Activated CD8-positive, alpha-beta memory T cell treated with anti-CD3 and anti-CD28 coated beads, Interleukin-2, amount 50 U/mL, for 48 hours (primary cell): ENCODE measurements around the gene WDR11.
A peak's percentile ranks its signal among the peaks of the same experiment; 100 is the strongest.
"Not testable (repeated sequence)": the region's sequence is repeated elsewhere in the genome, so short reads cannot be mapped to it uniquely, and the experiment has no call there.

Source experiments
- DNase-seq: peaks from one replicate; pipeline ENCODE4 v3.0.0-alpha.2; 2020

Gene WDR11

DNA sequence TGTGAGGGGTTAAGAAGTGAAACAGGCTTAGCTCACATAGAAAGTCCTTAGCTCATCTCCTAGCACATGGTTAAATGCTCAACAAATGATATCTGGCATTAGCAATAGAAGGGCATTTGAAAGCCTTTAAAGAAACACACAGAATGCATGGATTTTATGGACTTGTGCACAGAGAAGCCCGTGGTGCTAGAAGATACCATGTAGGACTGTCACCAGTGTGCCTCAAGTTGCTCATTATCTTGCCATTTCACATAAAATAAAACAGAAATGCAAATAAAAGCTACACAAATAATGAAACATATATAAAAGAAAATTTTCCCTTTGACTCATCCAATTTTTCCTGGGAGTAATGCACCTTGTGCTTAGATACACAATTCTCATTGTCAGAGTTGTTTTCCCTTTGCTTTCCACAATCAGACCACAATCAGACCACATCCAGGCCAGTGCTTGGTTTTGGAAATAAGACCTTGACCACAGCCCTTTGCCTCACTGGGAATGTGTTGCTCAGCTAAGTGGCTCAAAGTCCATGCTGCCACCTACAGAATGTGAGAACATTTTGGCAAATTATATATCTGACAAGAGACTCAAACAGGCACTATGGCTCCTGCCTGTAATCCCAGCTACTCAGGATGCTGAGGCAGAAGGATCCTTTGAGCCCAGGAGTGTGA lies 9.5 kb upstream of the WDR11 start:
- DNase-seq = no peak

DNA sequence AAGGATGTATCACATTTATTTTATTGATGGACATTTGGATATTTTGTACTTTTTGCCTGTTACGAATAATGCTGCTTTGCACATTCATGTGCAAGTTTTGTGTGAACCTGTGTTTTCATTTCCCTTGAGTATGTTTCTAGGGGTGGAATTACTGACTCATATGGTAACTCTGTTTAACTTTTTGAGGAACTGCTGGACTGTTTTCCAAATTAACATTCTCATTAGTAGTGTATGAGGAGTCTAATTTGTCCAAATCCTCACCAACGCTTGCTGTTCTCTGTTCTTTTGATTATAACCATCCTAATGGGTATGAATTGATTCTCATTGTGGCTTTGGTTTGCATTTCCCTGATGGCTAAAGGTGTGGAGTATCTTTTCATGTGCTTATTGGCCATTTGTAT lies 3.2 kb downstream of the WDR11 start:
- DNase-seq = no peak

DNA sequence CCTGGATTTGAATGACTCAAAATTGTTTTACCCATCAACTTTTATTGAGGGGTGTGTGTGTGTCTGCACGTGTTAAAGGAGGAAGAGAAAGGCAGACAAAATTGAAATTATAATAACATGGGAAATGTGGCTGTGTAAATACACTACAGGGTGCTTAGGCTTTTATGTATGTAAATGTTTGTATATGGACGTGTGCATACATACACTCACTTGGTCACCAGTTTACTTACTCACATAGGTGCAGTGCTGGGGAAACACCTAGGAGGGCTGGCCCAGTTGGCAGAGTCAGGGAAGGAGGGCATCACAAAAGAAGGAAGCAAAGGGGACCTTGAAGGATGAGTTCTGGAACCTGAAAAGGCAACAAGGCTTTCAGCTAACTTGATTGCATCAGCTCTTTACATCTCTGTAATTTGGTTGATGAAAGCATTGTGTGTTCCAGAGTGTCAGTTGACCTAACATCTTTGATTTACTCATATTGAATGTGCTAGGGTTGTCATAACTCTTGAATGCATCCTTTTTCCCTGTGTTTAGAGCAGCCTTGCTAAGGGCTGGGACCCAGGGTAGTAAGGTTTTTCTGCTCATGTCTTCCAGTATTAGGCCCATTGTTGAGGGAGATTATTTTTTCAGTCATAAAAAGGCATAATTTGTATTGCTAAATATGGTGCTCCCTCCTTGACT lies 10.2 kb downstream of the WDR11 start:
- no peak for DNase-seq

DNA sequence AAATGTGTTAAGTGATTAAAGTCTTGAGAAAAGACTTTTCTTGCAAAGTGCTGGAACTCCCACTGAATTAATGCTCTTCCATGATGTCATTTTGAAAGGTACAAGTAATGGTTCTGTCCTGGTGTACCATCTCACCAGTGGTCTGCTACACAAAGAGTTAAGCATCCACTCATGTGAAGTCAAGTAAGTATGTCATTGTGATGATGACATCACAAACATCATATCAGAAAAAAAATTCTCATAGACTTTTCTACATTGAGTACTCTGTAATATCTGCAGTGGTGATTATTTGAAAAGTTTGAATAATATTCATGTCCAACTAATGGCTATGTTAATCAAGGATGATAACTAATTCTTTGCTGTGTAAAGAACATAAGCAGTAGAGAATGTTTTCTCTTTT lies 22.6 kb downstream of the WDR11 start:
- DNase-seq = no peak

DNA sequence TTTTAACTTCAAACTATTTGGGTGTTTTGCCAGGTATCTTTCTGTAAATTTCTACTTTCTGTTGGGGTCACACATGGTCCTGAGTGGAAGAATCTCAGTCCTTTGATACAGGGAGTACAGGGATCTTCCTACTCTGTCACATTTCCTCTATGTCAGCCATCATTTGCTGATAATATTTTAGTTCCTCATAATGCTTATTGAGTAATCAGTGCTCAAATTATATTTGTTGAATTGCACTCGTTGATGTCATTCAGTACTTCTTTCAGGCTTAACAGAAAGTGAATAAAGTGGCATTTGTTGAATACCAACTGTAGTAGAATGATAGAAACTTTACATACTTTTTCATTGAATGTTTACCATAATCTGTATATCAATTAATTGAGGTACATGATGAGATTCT lies 31.9 kb downstream of the WDR11 start:
- no peak for DNase-seq

DNA sequence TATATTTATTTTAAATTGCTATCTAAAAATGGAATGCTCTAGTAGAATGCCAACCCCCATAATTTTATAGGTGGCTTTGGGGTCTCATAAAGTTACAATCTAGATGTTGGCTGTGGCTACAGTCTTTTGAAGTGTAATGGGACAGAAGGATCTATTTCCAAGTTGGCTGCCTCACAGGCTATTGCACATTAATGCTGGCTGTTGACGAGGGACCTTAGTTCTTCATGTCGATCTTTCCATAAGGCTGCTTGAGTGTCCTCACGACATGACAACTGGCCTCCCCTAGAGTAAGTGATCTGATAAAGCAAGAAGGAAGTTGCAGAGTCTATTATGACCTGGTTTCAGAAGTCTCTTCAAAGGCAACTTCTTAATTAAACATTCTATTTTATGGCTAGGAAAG lies 36.3 kb downstream of the WDR11 start:
- no peak for DNase-seq

DNA sequence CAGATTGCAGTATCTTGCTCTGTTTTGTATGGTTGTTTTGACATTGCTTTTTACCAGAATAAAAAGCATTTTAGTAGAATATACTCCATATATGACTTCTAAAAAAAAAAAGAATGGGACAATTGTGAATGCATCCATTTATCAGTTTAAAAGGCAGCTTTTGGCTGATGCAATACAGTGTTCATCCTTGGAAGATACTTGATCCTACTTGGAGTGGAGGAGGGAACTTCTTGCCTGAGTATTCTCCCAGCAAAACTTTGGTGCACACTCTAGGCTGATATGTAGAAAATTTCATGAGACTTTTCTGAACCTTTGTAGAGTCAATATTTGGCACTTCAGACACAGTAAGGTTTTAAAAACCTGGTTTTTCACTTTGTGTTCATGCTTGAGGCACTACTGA lies 40.2 kb downstream of the WDR11 start:
- no peak for DNase-seq

DNA sequence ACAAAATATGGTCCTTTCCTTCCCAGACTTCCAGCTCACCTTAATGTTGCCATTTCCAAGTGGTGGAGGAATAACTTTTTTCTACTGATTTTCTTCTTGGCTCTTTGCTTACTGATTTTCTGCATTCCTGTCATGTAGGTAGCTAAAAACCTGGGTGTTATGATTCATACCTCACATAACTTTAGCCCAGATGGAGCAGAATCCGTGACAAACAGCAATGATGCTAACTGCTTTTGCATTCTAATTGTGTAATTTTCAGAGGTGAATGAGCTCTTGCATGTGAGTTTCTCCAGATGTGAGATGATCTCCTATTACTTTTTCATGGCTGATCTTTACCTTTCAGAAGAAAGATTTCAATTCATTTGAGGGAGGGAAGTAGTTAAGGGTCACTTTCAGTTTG lies 43.4 kb downstream of the WDR11 start:
- DNase-seq = no peak

DNA sequence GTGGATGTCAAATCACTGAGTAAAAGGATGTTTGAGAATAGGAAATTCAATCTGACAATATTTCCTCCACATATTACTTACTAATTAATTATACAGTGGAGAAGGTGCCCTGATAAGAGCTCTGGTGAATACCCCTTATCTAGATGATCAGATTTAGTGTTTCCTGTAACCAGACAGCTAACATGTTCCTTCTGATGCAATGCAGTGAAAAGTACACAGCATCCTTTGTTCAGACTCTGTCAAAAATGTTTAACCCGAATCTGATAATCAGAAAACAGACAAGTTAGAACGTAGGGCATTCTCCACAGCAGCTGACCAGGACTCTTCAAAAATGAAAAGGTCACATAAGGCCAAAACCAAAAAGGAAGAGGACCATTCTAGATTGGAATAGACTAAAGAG lies 46.2 kb downstream of the WDR11 start:
- no peak for DNase-seq

DNA sequence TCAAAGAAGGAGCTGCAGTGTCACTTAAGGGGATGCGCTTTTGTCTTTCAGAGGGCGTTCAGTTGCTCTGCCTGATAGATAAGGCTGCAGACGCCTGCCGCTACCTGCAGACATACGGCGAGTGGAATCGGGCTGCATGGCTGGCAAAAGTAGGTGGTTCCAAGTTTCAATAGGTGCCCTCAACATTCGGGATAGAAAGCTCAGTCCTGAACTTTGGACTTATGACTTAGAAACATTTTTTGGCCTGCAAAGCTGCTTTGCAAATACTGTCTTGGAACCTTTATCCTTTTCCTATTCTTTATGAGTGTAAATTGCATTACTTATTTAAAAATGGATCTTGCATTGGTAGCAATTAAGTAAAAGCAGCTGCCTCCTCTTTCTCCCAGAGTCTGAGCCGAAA lies 54.1 kb downstream of the WDR11 start:
- DNase-seq = no peak

DNA sequence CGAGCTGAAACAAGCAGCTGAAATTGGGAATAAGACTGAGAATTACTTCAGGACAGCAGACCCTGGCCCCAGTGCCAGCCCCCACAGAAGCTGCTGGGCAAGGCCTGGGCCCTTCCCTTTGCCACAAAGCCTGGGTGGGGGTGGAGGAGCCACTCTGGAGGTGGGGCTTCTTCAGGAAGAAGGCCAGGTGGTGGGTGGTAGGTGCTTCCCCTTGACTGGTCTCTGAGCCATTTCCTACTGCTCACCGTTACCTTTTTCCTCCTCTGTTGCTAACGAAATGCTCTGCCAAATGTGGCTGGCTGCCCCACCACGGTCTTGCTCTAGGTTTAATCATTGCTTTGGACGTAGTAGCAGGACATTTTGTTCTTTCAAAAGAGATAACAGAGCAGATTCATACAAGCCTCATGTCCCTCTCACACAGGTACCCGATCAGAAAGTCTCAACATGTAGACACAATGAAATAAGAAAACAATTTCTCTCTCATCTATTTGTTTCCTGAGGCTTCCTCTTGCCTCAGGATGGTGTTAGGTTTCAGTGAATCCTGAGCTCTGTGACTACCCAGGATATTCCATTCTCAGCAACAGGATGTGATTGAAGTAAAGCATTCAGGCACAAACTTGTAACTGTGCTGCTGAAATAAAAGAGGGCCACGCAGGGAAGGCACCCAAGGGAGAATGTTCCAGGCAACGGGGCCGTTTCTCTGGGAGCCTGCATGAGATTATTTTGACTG lies 66.5 kb downstream of the WDR11 start:
- DNase-seq = no peak

DNA sequence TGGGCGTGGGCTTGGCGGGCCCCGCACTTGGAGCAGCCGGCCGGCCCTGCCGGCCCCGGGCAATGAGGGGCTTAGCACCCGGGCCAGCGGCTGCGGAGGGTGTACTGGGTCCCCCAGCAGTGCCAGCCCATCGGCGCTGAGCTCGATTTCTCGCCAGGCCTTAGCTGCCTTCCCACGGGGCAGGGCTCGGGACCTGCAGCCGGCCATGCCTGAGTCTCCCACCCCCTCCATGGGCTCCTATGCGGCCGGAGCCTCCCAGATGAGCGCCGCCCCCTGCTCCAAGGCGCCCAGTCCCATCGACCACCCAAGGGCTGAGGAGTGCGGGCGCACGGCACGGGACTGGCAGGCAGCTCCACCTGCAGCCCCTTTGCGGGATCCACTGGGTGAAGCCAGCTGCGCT lies 72.7 kb downstream of the WDR11 start:
- DNase-seq = not testable (repeated sequence)

DNA sequence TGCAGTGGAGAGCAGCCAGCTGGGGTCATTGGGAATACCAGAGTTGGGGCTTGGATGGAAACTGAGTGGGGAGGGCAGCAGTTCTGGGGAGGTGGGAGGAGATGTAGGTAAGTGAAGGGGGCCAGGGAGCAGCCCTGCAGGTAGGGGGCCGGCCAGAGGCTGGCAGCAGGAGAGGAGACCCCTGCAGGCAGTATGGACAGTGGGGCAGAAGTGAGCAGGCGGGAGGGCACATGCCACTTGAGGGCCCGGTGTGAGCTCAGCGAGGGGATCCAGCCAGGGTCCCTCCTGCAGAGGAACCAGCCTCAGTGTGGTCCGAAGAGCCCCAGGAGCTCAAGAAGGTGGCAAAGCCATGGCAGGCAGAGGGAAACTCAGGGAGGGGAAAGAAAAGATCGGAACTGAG lies 75.4 kb downstream of the WDR11 start:
- DNase-seq = no peak

DNA sequence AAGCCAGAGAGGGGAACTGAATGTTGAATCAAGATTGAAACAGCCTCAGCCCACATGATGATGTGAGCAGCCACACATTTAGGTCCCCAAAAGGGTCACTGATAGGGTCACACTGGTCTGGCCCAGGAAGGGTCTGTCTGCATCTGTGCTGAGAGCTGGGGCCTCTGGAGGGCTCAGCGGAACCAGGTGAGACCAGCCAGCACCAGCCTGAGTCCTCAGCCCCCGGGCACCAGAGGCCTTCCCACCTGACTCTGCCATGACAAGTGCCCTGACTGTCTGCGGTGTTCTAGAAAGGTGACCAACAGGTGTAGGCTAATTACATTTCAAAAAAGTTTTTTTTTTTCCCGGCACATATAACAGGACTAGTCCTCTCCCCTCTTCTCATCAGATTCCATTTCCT lies 76.2 kb downstream of the WDR11 start:
- no peak for DNase-seq

DNA sequence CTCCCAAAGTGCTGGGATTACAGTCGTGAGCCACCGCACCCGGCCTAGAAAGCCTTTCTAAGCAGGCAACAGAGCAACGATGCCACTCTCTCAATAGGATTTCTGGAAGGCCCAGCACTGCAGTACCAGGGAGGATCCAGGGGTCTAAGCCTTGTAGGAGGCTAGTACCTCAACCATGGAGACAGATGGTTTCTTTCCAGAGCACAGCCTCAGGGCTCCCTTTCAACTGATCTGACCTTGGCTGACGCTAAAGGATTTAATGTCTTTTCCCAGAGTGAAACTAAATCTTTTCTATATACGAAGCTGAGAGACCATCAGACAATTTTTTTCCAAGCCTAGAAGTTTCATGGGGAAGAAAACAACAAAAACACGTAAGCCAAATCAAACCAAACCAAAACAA lies 78.0 kb downstream of the WDR11 start:
- DNase-seq = no peak

DNA sequence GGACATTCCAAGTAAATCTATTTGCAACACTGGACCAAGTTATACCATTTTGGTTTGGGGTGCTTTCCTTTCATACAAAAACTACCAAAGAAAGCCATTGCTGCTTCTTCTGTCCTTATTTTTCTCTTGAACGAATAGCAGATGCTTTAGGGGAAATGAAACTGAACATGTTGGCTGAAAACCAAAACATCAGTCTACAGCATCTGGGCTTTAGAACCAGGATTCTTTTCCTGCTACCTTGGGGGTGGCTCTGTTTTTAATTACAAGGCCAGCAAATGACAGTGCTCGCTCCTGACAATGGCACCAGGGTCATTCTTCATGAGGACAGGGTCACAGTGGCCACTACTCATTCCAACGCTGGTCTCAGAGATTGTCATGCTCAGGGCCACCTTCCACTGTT lies 80.3 kb downstream of the WDR11 start:
- DNase-seq = no peak

DNA sequence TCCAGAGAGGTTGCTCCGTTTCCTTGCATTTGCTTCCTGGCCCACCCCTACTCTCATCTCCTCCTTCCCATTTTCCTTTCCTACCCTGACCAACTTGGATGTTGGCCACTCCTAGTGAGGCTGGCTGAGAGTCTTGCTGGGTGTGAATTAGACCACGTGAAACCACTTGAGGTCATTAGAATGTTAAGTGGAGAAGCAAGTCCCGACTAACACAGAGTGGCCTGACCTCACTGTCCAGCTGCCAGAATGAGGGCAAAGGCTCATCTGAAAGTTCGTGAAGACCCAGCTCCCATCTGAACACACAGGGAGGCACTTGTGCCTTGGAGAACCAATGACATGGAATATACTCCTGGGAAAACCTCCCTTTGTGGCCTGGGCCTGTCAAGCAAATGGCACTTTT lies 80.8 kb downstream of the WDR11 start:
- DNase-seq = no peak

DNA sequence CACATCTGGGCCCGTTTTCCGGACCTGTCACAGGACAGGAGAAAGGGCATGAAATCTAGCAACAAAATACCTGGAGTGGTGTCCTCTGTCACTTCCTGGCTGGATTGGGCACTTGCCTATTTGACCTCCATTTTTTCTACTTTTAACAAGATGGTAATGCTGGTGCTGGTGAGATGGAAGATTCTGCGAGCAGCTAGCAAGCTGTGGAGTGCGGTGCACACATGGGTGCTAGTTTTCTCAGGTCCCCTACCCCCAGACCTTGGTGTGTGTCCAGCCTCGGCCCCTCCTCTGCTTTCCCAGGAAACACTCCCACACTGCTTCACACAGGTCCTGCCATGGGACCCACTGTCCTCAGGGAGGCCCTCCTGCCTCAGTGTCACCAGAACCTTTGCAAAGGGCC lies 87.7 kb downstream of the WDR11 start:
- DNase-seq = no peak

DNA sequence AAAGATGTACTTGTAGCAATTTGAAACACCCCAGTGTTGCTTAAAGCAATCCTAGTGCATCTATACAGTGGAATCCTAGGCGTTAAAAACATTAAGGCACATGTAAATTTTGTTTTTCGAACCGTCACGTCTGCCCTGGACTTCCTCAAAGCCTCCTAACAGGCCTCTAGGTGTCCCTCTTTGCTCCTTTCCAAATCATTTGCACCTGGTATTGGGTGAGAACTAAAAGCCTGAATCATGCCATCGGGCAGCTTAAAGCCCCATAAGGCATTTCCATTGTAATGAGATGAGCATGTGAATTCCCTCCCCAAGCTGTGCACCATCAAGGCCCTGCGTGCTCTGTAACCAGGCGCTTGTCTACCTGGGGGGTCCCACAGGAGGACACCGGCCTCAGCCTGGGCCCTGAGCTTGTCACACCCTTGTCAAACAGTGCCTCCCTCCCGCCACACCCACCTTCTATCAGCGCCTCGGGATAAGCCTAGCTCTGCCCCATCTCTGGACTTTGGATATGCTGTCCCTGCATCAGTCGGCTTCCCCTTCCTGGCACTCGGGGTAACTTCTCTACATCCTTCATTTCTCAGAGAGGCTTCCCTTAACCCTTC lies 89.2 kb downstream of the WDR11 start:
- DNase-seq = no peak

DNA sequence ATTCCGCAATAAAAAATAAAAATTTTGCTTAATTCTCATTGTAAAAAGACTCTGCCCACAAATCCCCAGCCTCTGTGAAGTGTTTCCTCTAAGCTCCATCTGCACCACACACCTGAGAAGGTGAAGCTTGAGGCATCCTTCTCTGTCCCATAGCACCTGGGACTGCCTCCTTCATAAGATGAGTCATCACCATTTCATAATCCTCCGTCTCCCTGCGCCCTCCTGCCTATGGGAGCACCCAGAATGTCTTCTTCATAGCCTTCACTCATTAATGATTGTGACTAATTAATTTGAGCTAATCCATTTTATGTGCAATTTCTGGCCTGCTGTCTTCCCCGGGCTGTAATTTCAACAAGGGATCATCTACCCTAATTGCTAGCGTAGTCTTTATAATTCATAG lies 90.3 kb downstream of the WDR11 start:
- DNase-seq = no peak

DNA sequence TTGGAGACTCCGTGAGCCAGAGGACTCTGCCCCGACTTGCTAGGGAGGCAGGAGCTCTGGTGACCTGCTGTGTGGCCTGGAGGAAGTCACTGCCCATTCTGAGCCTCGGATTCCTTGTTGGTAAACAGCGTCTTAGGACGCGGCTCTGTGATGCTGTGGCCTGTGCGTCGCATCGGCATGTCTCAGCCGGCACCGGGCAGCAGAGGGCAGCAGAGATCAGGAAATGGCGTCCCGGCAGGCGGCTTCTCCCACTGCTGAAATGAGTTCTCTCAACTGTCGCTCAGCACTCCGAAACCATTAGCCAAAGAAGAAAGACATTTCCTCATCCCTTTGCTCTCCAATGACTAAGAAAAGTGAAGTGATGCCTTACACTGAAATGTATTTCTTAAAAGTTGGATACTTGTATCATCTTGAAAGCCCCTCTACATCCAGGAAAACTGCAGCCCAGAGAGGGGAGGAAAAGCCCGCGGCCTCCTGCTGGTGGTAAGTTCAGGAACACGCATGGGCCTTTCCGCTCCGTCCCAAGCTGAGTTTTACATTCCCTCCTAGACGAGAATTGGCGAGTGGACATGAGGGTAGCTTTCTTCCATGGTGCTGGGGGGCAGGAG lies 91.7 kb downstream of the WDR11 start:
- peak; percentile 90 for DNase-seq

DNA sequence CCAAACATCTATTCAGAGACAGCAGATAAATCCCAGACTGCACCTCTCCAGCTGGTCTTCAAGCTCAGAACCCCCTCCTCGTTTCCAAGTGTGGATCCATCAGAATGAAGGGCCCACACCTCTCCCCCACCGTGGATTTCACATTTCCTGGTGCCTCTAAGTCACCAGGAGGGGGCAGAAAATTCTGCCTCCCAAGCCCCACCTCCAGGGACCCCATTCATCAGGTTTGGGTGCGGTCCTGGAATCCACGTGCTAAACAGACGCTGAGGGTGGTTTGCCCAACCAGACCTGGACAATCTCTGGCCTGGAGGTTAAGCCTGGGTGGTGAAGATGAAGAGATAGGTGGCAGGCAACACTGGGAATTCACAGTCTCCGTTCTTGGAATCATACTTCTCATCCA lies 92.4 kb downstream of the WDR11 start:
- no peak for DNase-seq

DNA sequence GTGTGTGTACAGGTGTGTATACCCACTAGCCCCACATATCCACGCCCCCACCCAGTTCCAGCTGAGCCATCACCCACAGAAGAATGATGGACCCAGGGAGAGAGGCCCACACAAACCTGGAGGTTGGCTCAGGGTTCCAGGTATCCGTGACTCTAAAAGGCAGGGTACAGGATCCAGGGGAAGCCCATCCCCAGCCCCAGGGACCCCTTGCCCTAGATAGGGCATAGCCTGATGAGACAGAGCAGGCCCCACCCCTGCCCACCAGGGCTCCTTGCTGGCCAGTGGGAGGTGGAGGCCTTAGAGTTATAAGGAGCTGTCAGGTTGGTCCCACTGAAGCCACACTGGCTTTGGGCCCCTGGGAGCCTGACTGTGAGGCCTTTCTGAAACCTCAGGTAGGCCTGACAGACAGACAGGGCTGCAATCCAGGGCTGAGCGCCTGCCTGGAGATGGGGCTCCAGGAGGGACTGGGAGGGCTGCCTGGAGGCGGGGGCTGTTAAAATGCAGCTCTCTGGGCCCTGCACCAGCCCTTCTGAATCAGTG lies 93.5 kb downstream of the WDR11 start:
- no peak for DNase-seq
